Raji (cell line): ENCODE data around the gene STRA6.

Experiments used
- POLR2A ChIP-seq: IDR thresholded peaks from 2 replicates; pipeline ENCODE4 v1.6.1; 2011; ENCODE audit warnings: low read depth, low read length, control low read depth; ENCODE audit not compliant: insufficient read depth

The STRA6 gene, protein sequence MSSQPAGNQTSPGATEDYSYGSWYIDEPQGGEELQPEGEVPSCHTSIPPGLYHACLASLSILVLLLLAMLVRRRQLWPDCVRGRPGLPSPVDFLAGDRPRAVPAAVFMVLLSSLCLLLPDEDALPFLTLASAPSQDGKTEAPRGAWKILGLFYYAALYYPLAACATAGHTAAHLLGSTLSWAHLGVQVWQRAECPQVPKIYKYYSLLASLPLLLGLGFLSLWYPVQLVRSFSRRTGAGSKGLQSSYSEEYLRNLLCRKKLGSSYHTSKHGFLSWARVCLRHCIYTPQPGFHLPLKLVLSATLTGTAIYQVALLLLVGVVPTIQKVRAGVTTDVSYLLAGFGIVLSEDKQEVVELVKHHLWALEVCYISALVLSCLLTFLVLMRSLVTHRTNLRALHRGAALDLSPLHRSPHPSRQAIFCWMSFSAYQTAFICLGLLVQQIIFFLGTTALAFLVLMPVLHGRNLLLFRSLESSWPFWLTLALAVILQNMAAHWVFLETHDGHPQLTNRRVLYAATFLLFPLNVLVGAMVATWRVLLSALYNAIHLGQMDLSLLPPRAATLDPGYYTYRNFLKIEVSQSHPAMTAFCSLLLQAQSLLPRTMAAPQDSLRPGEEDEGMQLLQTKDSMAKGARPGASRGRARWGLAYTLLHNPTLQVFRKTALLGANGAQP

GRCh38 chr15:74202452-74203401 lies at the start of gene STRA6:
STRA6 (minus strand) TSS chr15:74202787; CDS start chr15:74202267, 520 bp downstream.
- no peak for TF ChIP-seq POLR2A

GRCh38 chr15:74252291-74252690 lies 49.7 kb upstream of the STRA6 start:
- TF ChIP-seq POLR2A: no peak

DNA sequence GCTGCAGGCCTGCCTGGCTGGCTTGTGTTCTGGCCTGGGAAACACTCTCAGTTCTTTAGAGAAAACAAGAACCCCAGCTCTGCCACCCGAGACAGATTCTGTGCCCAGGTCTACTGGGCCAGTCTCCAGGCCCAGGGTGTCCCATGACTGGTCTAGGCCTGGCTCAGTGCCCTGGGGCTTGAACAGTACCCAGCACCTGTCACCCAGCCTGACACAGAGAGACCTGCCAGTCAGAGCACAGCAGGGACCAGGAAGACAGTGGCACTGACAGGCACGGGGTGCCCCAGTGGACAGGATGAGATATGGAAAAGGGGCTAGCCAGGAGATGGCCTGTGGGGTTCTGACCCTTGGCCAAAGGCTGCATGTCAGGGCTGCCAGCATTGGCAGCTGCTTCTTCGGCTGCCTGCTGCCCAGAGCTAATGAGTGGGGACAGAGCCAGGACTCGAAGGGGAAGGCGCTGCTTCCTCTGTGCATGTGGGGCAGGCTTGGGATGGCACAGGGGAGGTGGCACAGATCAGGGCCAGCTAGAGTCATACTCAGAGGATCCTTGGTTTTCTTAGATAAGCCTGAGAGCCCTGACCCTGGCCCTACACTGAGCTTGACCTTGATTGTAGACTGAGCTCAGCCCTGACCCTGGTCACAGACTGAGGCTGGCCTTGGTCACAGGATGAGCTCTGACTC lies 48.7 kb upstream of the STRA6 start:
- no peak for TF ChIP-seq POLR2A

DNA sequence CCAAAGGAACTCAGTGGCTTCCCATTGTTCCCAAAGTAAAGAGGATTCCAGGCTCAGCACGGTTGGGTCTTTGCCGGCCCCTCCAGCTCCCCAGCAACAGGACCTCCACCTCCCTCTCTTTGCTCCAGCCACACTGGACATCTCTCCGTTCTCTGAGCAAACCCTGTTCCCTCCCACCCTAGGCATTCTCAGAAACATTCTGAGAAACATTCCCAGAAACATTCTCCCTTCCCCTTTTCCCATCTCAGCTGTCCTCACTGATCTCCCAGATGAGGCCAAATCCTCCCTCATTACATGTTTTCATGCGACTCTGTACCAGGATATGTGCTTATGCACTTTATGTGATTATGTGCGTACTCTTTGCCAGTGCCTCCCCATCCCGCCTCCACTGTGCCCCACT lies 47.7 kb upstream of the STRA6 start:
- no peak for TF ChIP-seq POLR2A

DNA sequence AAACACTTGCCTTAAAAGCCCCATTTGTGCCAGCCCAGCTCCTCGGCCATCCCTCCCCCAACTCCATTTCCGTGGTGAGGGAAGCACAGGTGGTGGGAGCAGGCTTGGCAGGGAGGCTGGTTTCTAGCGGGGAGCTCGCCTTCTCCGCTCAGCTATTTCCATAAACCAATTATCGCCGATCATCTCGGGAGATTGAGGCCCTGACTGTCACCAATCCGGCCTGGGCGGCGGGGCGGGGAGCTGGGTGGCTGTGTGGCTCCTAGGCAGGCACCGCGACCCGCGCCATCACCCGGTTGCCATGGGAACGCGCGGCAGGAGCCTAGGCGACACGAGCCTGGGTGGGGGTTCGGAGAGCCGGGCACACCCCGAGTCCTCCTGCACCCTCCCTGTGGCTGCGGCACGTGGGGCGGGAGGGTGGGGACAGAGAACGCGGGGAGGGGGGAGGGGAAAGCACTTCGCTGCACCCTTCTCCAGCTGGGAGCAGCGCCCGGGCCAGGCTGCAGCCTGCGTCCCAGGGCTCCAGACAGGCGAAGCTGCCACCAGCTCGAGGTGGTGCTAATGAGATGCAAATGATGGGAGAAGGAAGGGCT lies 42.9 kb upstream of the STRA6 start:
- TF ChIP-seq POLR2A: no peak

GRCh38 chr15:74244822-74245341 lies 42.3 kb upstream of the STRA6 start:
- no peak for TF ChIP-seq POLR2A

DNA sequence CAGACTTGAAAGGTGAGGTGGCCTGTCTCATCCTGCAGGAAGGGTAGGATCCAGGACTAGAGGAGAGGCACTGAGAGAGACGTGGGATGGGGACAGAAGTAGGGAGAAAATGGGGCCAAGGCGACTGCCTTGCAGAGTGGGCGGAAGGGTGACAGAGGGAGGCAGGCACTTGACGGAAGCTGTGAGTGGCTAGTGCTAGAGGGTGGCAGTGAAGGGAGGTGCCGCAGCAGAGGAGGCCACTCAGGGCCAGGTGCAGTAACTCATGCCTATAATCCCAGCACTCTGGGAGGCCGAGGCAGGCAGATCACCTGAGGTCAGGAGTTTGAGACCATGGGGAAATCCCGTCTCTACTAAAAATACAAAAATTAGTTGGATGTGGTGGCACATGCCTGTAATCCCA lies 40.8 kb upstream of the STRA6 start:
- no peak for TF ChIP-seq POLR2A

- no peak for TF ChIP-seq POLR2A
These were observed 40.0 kb upstream of the STRA6 start for GRCh38 chr15:74242441-74243185.

DNA sequence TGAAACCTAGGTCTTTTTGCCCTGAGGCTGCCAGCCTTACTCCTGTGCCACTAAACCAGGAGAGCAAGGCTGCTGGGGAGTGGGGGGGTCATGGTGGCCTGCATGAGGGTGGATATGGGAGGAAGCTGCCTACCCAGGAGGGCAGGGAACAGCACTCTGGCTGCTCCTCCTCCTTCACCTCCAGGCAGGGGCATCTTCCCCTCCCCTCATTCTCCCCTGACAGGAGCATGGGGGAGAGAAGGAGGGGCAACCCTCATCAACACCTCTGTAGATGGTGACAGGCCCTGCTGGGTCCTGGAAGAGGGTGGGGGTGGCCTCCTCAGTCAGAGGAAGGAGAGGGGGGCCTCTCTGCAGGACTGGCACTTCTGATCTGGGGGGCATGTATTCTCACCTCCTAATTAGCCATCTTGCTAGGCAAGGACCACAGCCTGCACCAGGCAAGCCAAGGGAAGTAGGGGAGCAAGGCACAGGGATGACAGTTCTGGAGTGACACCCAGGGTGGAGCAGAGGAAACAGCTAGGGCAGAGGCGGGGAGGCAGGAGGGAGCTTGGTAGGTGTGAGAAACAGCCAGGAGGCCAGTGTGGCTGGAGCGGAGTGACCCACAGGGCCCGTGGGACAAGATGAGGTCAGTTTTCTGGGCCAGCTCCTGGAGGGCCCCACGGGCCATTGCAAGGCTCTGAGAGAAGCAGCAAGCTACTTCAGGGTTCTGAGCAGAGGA lies 38.5 kb upstream of the STRA6 start:
- no peak for TF ChIP-seq POLR2A

DNA sequence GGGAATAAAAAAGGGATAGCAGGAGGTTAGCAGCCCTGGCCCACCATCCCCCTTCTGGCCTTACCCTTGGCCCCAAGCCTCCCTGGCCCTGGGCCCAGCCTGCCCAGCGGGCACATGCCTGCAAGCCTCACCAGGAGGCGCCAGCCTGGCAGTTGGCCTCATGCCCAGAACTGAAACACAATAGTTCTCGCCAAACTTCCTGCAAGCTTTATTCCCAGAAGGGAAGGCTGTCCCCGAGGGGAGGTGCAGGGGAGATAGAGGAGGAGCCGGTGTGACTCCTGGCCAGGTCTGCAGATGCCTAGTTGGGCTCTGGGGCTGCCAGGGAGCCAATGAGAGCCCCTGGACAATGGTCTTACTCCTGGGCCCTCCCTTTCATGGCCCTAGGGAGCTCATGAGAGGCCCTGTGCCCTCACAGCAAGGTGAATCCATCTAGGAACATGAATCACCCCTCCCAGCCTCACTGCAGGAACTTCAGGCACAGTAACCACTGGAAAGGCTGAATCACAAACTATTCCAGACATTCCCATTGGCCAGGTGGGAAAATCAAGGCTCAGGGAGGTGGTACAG lies 37.5 kb upstream of the STRA6 start:
- no peak for TF ChIP-seq POLR2A

DNA sequence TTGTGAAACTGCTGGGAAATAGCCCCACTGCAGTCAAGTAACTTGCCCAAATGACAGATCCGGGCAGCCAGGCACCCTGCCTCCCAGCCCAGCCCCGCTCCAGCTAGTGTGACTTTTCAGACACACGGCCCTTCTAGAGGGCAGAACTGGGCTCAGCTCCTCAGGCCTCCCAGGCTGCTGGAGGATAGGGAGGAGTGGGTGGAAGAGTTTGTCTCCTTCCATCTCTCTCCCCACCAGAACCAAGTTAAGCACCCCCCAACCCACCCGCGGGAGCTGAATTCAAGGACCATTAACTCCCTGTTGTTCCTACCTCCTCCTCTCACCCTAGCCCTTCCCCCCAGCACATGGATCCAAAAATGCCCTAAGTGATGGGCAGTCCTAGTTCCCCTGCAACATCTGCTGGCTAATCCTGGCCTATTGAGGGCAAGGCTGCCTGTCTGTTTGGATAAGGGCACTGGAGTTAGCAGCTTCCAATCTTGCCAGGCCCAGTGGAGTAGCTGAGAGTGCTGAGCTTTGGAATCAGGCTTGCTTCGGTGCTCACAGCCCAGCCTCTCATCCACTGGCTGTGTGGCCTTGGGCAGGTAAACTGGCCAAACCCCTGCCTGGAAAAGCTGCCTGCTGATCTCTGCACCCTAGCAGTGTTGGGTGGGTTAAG lies 36.6 kb upstream of the STRA6 start:
- no peak for TF ChIP-seq POLR2A

DNA sequence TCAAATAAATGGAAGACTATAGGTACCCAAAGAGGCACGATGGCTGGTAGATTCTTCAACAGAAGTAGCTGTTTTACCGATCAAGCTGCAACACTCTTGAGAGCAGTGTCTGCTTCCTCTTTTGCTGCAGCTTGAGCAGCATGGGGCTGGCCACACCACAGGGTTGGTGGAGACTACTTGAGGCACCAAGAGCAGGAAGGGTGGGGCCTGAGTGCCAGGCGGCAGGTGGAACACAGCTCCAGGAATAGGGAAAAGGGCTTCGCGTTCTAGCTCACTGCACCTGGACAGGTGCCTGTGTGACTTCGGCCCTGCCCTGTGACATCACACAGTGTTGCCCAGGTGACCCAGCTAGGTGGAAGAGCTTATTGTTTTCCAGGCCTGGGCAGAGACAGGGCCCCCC lies 33.4 kb upstream of the STRA6 start, which contains the start of gene CCDC33:
CCDC33 (plus strand) TSS at position 365 of the 400 bp plus-strand sequence. CDS start 394 bp downstream, outside the sequence.
- no peak for TF ChIP-seq POLR2A
